Measurements from ENCODE around the gene HMGB3.
"Not testable (repeated sequence)": the region's sequence is repeated elsewhere in the genome, so short reads cannot be mapped to it uniquely, and the experiment has no call there.

The HMGB3 gene

DNA sequence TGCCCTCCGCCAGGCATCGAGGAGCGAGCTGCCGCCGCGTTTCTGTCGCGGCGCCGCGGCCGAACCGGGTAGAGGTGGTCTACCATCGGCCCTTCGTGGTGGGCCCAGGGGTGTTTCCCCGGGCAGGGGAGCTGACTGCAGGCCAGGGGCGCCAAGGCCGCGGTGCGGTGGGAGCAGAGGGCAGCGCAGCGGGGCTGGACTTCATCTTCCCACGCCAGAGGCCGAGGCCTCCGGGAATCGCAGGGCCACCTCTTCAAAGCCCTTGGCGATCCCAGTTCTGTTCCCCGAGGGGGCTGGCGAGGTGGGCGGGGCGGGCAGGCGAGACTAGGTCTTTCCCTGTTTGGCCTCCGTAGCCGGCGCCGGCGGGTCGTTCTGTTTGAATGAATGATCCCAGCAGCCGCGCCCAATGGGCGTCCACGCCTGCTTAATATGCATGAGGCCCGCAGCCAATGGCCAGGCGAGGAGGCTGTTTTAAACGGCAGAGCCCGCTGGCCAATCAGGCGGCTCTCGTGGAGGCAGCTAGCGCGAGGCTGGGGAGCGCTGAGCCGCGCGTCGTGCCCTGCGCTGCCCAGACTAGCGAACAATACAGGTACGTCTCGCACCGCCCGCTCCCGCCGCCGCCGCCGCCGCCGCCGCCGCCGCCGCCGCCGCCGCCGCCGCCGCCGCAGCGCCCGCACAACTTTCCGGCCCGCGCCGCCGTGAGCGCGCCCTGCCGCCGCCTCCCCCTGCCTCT is at the start of gene HMGB3:
TSS of gene HMGB3 (plus strand) at position 548 of the 733 bp plus-strand sequence. CDS start 2,265 bp downstream, outside the sequence.
- DNase-seq: peak; percentile 92

GRCh38 chrX:150933945-150934350 is 49.2 kb upstream of the HMGB3 start:
- no peak for DNase-seq

GRCh38 chrX:150934453-150934852 is 48.7 kb upstream of the HMGB3 start:
- DNase-seq: peak; percentile 57

DNA sequence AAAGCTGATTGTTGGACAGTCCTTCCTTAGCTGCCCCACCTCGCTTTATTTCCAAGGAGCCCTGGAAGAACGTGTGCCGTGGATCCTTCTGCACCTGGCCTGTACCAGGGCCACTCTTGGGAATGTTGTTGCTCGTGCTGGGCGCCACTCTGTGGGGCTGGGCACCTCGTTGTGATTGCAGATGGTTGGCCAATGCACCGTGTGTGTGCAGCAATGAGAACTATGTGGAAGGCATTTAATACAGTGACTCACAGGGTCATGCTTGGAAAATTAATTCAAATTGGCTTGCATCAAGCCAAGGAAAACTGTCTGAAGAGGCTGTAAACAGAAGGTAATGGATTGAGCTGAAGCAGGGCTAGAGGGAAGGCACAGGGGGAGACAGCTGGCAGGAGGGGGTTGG is 47.7 kb upstream of the HMGB3 start:
- DNase-seq: peak; percentile 52

DNA sequence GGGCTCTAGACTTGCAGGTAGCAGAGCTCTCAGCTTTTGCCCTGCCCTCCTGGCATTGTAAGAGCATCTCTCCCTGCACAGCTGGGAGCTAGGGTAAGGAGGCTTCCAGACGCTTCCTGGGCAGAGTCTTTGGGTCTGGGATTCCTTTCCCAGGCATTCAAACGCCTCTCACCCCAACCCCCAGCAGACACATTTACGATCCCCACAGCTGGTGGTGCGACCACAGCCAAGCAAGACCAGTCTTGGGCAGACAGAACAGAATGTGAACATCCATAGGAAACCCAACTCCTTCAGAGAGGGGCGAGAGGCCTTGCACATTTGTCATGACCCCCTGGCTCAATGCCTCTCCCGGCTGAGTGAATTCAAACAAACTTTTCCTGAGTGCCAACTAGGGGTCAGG is 46.6 kb upstream of the HMGB3 start:
- peak; percentile 7 for DNase-seq

DNA sequence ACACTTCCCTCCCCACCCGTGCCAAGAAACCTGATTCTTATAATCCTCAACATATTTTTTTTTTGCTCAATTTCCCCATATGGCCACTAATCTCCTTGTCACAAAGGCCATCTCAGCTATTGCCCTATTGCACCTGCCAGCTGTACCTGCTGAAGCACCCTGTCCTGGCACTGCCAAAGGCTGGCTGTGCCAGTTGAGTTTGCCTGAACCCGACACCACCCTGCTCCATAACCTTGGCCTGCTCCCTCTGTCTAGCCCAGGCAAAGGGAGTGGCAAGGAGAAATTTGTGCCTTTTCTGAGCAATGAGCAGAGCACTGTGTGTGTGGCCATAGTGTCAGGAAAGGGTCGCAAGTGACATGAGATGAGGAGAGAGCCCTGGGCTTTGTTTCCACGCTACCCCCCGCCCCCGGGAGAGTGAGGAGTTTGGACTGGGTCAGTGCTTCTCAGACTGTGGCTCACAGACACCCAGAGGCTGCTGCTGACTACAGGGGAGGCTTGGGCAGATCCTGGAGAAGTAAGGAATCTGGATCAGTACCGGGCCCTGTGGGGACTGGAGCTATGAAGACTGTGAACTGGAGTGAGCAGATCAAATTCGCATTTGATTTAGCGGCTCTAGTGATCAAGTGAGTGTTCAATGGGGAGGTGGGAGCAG is 42.2 kb upstream of the HMGB3 start:
- DNase-seq: no peak

GRCh38 chrX:150941580-150941979 is 41.6 kb upstream of the HMGB3 start:
- no peak for DNase-seq

DNA sequence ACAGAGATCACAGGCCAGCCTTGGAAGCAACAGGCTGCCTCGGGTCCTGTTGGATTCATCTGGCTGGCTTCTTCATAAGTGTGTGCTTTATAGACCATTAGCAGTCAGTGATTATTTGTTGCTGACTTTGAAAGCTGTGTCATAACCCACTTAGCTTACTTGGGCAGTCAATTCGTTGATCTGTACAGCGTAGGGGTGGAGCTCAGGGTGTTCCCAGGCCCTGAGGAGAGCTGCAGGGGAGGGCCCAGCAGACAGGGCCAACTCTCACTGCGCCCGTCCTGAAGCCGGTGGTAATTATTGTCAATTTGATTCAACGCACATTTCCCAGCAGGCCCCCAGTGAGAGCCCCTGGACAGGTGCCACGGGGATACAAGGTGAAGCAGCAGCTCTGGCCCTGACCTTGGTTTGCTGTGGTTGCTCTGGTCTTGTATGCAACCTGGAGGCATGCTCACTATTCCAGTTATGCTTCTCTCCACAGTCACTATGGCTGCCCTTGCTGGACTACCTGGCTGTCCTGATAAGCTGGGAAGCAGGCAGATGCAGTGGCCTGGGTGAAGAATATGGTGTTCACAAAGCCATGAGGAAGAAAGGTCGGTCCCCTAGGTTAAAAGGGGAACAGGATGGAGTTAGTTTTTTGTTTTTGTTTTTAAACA is 40.1 kb upstream of the HMGB3 start:
- DNase-seq: no peak

DNA sequence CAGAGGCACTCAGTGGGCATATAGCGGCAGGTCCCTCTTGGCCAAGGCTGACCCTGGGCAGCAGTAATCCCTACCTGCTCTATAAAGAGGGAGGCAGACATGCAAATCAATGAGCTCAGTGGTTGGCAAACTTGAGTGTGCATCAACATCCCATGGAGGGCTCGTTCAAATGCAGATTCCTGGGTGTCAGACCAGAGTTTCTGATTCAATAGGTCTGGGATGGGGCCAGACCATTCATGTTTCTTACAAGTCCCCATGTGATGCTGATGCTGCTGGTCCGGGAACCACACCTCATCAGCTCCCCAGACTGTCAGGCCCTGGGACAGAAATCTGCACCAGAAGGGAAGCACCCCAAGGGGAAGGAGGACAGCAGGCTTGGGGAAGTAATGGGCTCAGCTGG is 38.9 kb upstream of the HMGB3 start:
- no peak for DNase-seq

DNA sequence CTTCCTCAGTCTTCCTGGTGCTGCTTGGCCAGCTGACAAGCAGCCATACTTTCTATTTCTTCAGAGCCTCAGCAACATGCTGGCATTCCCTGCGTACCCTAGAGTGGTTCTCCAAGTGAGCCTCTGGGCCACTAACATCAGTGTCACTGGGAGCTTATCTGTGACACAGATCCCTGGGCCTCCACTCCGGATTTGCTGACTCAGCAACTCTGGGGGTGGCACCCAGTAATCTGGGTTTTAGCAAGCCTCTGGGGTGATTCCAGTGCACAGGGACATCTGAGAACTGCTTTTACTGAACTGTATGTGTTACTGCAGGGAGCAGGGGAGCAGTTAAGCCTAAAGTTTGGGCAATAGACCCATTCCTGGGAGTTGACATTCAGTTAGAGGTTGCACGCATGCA is 28.2 kb upstream of the HMGB3 start:
- no peak for DNase-seq

- DNase-seq: no peak
Measured at GRCh38 chrX:150955590-150955989, 27.5 kb upstream of the HMGB3 start.

GRCh38 chrX:150958177-150958576 is 25.0 kb upstream of the HMGB3 start:
- DNase-seq: no peak

- no peak for DNase-seq
Measured at GRCh38 chrX:150959557-150959956, 23.6 kb upstream of the HMGB3 start.

DNA sequence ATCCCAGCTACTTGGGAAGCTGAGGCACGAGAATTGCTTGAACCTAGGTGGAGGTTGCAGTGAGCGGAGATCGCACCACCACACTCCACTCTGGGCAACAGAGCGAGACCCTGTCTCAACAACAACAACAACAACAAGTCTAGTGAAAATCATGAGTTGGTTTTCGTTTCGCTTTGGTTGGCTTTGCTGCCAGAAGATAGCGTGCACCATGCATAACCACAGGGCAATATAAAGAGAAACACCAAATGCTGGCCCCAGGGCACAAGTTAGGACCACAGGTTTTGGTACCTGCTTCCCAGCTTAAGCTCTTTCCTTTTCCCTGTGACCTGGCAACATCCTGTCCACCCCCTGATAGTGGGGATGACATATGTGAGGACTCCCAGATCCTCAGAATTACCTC is 21.5 kb upstream of the HMGB3 start:
- DNase-seq: no peak

DNA sequence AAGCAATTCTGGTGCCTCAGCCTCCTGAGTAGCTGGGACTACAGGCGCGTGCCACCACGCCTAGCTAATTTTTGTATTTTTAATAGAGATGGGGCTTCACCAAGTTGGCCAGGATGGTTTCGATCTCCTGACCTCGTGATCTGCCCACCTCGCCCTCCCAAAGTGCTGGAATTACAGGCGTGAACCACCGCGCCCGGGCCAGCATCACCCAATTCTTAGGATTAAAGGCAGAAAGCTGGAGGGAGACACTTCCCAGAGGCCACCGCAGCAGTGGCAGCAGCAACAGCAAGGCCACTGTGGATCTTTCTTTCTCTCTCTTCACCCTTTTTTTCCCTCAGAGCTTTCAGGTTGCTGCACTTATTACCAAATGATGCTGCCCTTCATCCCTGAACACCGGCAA is 18.7 kb upstream of the HMGB3 start:
- DNase-seq: not testable (repeated sequence)

GRCh38 chrX:150966235-150966634 is 16.9 kb upstream of the HMGB3 start:
- DNase-seq: no peak

- no peak for DNase-seq
Measured at GRCh38 chrX:150966742-150967141, 16.4 kb upstream of the HMGB3 start.

- no peak for DNase-seq
Measured at GRCh38 chrX:150967786-150968185, 15.3 kb upstream of the HMGB3 start.

- DNase-seq: no peak
Measured at GRCh38 chrX:150968862-150969720, 14.0 kb upstream of the HMGB3 start.

- DNase-seq: no peak
Measured at GRCh38 chrX:150972450-150972849, 10.7 kb upstream of the HMGB3 start.

GRCh38 chrX:150975655-150976390 is 7.3 kb upstream of the HMGB3 start:
- DNase-seq: no peak

DNA sequence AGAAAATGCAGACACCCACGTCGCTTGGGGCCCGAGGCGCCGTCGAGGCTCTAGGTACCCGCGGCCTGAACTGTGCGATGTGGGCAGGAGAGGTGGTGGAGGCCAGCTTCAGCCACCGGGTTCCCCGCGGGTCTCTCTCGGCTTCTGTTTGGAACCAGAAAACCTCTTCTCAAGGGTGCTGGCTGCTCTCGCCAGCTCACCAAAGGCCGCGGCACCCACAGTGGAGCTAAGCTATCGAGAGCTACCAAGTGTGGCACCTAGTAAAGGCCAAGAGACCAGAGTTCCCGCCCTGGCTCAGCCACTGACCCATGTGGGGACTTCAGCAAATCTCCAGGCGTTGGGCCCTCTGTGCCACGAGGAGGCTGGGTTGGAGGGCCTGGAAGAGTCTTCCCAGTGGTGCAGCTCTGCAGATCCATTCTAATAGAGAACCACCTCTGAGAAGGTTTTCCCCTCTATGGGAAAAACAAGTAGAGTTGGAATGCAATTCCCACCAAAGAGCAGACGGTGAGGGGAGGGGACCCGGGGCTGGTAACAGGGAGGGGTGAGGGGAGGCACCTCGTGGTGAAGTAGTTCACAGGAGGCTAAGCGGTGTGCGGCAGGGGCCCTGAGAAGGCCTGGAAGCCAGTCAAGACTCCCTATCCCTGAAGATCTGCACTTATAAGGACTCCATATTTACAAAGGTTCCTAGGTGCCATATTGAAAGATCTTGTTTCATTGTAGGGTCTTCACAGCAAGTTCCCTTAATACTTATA is 5.5 kb upstream of the HMGB3 start:
- no peak for DNase-seq
